Neural progenitor cell (in vitro differentiated cells): Measurements from ENCODE around the gene RDM1. TPM values are rescaled to one million over a fixed set of nuclear protein-coding genes. Genes with fewer than 3 reads are reported as not detected.

ENCODE experiments used
- DNase-seq: peaks from one replicate; pipeline ENCODE4 v3.0.0-alpha.2; 2016; ENCODE audit warnings: low spot score
- H2AFZ ChIP-seq: fragments of 200-600 bp; sonication (generic); replicated peaks from 2 replicates; pipeline ENCODE4 v1.6.1; 2016; ENCODE audit warnings: antibody characterized with exemption
- H3F3A ChIP-seq: fragments of 200-600 bp; sonication (generic); 2 replicates; pipeline ENCODE4 v1.6.1; 2016; ENCODE audit warnings: antibody characterized with exemption, low read depth
- H3K27ac ChIP-seq: fragments of 200-600 bp; sonication (generic); 2 replicates; pipeline ENCODE4 v1.5.1; 2016; ENCODE audit warnings: mild to moderate bottlenecking
- H3K27me3 ChIP-seq: fragments of 200-600 bp; sonication (generic); 2 replicates; pipeline ENCODE4 v1.6.1; 2016; ENCODE audit warnings: mild to moderate bottlenecking, moderate library complexity
- H3K36me3 ChIP-seq: fragments of 200-600 bp; sonication (generic); 2 replicates; pipeline ENCODE4 v1.5.1; 2016
- H3K4me1 ChIP-seq: fragments of 200-600 bp; sonication (generic); 2 replicates; pipeline ENCODE4 v1.6.1; 2016; ENCODE audit warnings: mixed run types
- H3K4me2 ChIP-seq: fragments of 200-600 bp; sonication (generic); 2 replicates; pipeline ENCODE4 v1.6.1; 2016
- H3K4me3 ChIP-seq: fragments of 200-600 bp; sonication (generic); 2 replicates; pipeline ENCODE4 v1.5.1; 2016
- H3K79me2 ChIP-seq: fragments of 200-600 bp; sonication (generic); 2 replicates; pipeline ENCODE4 v1.6.1; 2016; ENCODE audit warnings: low read depth
- H3K9ac ChIP-seq: fragments of 200-600 bp; sonication (generic); 2 replicates; pipeline ENCODE4 v1.6.1; 2016
- H3K9me3 ChIP-seq: fragments of 200-600 bp; sonication (generic); 2 replicates; pipeline ENCODE4 v1.5.1; 2016; ENCODE audit warnings: low read depth
- H4K20me1 ChIP-seq: fragments of 200-600 bp; sonication (generic); 2 replicates; pipeline ENCODE4 v1.6.1; 2016; ENCODE audit warnings: low read depth
- H3K27ac Mint-ChIP-seq: 3 replicates; pipeline ENCODE4 v1.8.0; 2021; ENCODE audit warnings: mixed read lengths
- H3K27me3 Mint-ChIP-seq: 2 replicates; pipeline ENCODE4 v1.8.0; 2022; ENCODE audit warnings: low read depth, mild to moderate bottlenecking, inconsistent platforms, moderate library complexity, mixed read lengths; ENCODE audit not compliant: insufficient read depth
- H3K36me3 Mint-ChIP-seq: 3 replicates; pipeline ENCODE4 v1.8.0; 2021; ENCODE audit warnings: mixed read lengths
- H3K4me1 Mint-ChIP-seq: 3 replicates; pipeline ENCODE4 v1.8.0; 2021; ENCODE audit warnings: mixed read lengths
- H3K4me3 Mint-ChIP-seq: 3 replicates; pipeline ENCODE4 v1.8.0; 2021; ENCODE audit warnings: mild to moderate bottlenecking, moderate library complexity, mixed read lengths
- H3K9me3 Mint-ChIP-seq: 3 replicates; pipeline ENCODE4 v1.8.0; 2020; ENCODE audit warnings: mixed read lengths
- EZH2 ChIP-seq: fragments of 200-600 bp; sonication (generic); IDR thresholded peaks from 2 replicates; pipeline ENCODE4 v1.6.1; 2017; ENCODE audit warnings: antibody characterized with exemption, mild to moderate bottlenecking, moderate library complexity
- EZH2phosphoT487 ChIP-seq: fragments of 200-600 bp; sonication (generic); IDR thresholded peaks from 2 replicates; pipeline ENCODE4 v1.6.1; 2017; ENCODE audit warnings: antibody characterized with exemption
- total RNA-seq: library from RNA; depleted of rRNA; stranded (reverse); fragments of >200 nt; gene quantifications from 2 replicates; pipeline ENCODE4 v1.2.3, GENCODE V29; 2015; ENCODE audit warnings: low replicate concordance
- TF ChIP-seq, protein P1 (sequence below): fragments of 200-600 bp; sonication (generic); IDR thresholded peaks from 2 replicates; pipeline ENCODE4 v1.5.1; 2017; ENCODE audit warnings: antibody characterized with exemption, mild to moderate bottlenecking

RDM1 gene
- total RNA-seq, 1 donor from 2014 or later: 28.8 TPM

GRCh38 chr17:35879773-35880654 lies 50.6 kb downstream of the RDM1 start, which contains the start of gene CCL5:
CCL5 (minus strand) TSS chr17:35880360.
- Mint-ChIP-seq H3K27me3 (peaks cover 8% of the 10 kb centered on the region), H3K4me1 (no peaks in the 10 kb centered on the region), H3K27ac (no peak within 1 kb of the TSS), H3K36me3 (no peaks in the 10 kb centered on the region), H3K9me3 (no peaks in the 10 kb centered on the region), H3K4me3 (no peak within 1 kb of the TSS)
- Histone ChIP-seq H3K36me3 (no peaks in the 10 kb centered on the region), H3F3A (no peaks in the 10 kb centered on the region), H2AFZ (no peak within 1 kb of the TSS), H3K4me1 (no peaks in the 10 kb centered on the region), H3K9ac (no peak within 1 kb of the TSS), H3K4me3 (no peak within 1 kb of the TSS), H3K27me3 (no peaks in the 10 kb centered on the region), H3K4me2 (no peak within 1 kb of the TSS), H3K27ac (no peak within 1 kb of the TSS), H4K20me1 (no peaks in the 10 kb centered on the region), H3K79me2 (no peaks in the 10 kb centered on the region), H3K9me3 (no peaks in the 10 kb centered on the region)
- no peak for DNase-seq
- TF ChIP-seq EZH2phosphoT487 (no peak), EZH2 (no peak)
- TF ChIP-seq, protein P1, sequence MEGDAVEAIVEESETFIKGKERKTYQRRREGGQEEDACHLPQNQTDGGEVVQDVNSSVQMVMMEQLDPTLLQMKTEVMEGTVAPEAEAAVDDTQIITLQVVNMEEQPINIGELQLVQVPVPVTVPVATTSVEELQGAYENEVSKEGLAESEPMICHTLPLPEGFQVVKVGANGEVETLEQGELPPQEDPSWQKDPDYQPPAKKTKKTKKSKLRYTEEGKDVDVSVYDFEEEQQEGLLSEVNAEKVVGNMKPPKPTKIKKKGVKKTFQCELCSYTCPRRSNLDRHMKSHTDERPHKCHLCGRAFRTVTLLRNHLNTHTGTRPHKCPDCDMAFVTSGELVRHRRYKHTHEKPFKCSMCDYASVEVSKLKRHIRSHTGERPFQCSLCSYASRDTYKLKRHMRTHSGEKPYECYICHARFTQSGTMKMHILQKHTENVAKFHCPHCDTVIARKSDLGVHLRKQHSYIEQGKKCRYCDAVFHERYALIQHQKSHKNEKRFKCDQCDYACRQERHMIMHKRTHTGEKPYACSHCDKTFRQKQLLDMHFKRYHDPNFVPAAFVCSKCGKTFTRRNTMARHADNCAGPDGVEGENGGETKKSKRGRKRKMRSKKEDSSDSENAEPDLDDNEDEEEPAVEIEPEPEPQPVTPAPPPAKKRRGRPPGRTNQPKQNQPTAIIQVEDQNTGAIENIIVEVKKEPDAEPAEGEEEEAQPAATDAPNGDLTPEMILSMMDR: no peak

- Histone ChIP-seq H3K27ac (no peak overlapping the region), H4K20me1 (no peaks in the 10 kb centered on the region), H3K4me2 (no peak overlapping the region), H3K9me3 (no peaks in the 10 kb centered on the region), H3K9ac (no peak overlapping the region), H3K4me1 (no peaks in the 10 kb centered on the region), H3K36me3 (no peaks in the 10 kb centered on the region), H3K79me2 (no peaks in the 10 kb centered on the region), H3F3A (no peaks in the 10 kb centered on the region), H2AFZ (no peak overlapping the region), H3K4me3 (no peak overlapping the region), H3K27me3 (no peaks in the 10 kb centered on the region)
- Mint-ChIP-seq H3K36me3 (no peaks in the 10 kb centered on the region), H3K27me3 (peaks cover 6% of the 10 kb centered on the region), H3K27ac (no peak overlapping the region), H3K4me1 (no peaks in the 10 kb centered on the region), H3K9me3 (no peaks in the 10 kb centered on the region), H3K4me3 (no peak overlapping the region)
- TF ChIP-seq EZH2 (no peak), EZH2phosphoT487 (no peak)
- TF ChIP-seq, protein P1: no peak
- DNase-seq: no peak
These were observed 52.2 kb downstream of the RDM1 start for GRCh38 chr17:35878361-35878760.

DNA sequence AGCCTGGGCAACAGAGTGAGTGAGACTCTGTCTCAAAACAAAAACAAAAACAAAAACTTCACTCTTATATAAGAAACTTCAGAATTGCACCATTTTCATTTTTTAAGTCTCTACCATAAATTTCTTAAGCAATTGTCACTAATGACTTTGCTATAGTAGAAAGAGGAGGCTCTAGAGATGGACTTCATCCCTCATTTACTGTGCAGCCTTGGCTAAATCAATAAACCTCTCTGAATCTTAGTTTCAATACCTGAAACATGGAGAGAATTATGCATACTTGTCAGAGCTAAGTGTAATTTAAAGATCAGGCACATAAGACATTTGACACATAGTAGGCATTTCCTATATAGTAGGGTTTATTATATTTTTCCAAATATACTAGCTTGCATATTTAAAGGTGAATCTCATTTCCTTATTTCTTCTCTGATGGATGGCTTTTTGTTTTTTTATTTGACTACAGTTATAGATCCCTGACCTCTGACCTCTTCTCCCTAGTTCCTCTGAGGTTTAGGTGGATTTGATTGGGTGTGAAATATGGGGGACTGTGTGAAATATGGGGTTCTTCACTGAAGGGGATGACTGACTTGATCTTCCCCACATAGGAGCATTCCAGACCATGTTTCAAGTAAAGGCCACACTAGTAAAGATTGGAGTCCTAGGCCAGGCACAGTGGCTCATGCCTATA lies 53.1 kb downstream of the RDM1 start:
- H3K27ac ChIP-seq: no peak overlapping the region
- peaks cover 5% of the 10 kb centered on the region for H3K27me3 Mint-ChIP-seq
- DNase-seq: no peak
- H3K9ac ChIP-seq: no peak overlapping the region
- no peaks in the 10 kb centered on the region for H3K4me1 Mint-ChIP-seq
- H3K4me3 Mint-ChIP-seq: no peak overlapping the region
- H3K9me3 Mint-ChIP-seq: no peaks in the 10 kb centered on the region
- no peaks in the 10 kb centered on the region for H3K27me3 ChIP-seq
- no peak overlapping the region for H3K27ac Mint-ChIP-seq
- no peaks in the 10 kb centered on the region for H3K36me3 ChIP-seq
- no peak overlapping the region for H2AFZ ChIP-seq
- H4K20me1 ChIP-seq: no peaks in the 10 kb centered on the region
- no peaks in the 10 kb centered on the region for H3K79me2 ChIP-seq
- H3K4me3 ChIP-seq: no peak overlapping the region
- H3K4me2 ChIP-seq: no peak overlapping the region
- TF ChIP-seq EZH2 (no peak), EZH2phosphoT487 (no peak)
- TF ChIP-seq, protein P1: no peak
- H3K4me1 ChIP-seq: no peaks in the 10 kb centered on the region
- H3F3A ChIP-seq: no peaks in the 10 kb centered on the region
- H3K9me3 ChIP-seq: no peaks in the 10 kb centered on the region
- no peaks in the 10 kb centered on the region for H3K36me3 Mint-ChIP-seq
